CD4-positive, CD25-positive, alpha-beta regulatory T cell (primary cell): Measurements from ENCODE around the gene PITPNM2. TPM values are rescaled to one million over a fixed set of nuclear protein-coding genes. Genes with fewer than 3 reads are reported as not detected.

Source experiments
- ATAC-seq, 2 donors: fragments of 150-1000 bp; cut with Tn5 transposase; one replicate each; pipeline ENCODE4 v1.10.0; 2021; ENCODE audit warnings: low read depth in 2 of 2, moderate number of reproducible peaks in 2 of 2, moderate library complexity in 1 of 2
- DNase-seq, 3 donors: peaks; one replicate each; pipeline versions ENCODE4 v3.0.0 to v3.0.0-alpha.2; 2012 to 2022; ENCODE audit warnings: mixed read lengths in 1 of 3
- H3K27ac ChIP-seq: one replicate; pipeline ENCODE4 v1.7.0; 2013; ENCODE audit warnings: mild to moderate bottlenecking, low read length; ENCODE audit not compliant: insufficient read depth, poor library complexity, severe bottlenecking
- H3K27me3 ChIP-seq: one replicate; pipeline ENCODE4 v1.7.0; 2013; ENCODE audit warnings: low read length; ENCODE audit not compliant: control insufficient read depth, insufficient read depth
- H3K36me3 ChIP-seq: one replicate; pipeline ENCODE4 v1.7.0; 2013; ENCODE audit warnings: mild to moderate bottlenecking, low read length, moderate library complexity; ENCODE audit not compliant: control insufficient read depth, insufficient read depth
- H3K4me1 ChIP-seq: 2 replicates; pipeline ENCODE4 v1.7.0; 2013; ENCODE audit warnings: mild to moderate bottlenecking, low read length; ENCODE audit not compliant: insufficient read depth, control insufficient read depth, poor library complexity, severe bottlenecking
- H3K4me3 ChIP-seq: one replicate; pipeline ENCODE4 v1.7.0; 2013; ENCODE audit warnings: low read depth, mild to moderate bottlenecking, low read length, moderate library complexity
- H3K9me3 ChIP-seq, 2 experiments: 1 replicate in 1 of 2; 2 replicates in 1 of 2; pipeline ENCODE4 v1.7.0; 2013; ENCODE audit warnings: low read length in 2 of 2, mild to moderate bottlenecking in 1 of 2, moderate library complexity in 1 of 2; ENCODE audit not compliant: control insufficient read depth in 2 of 2
- H3K27ac Mint-ChIP-seq, 3 donors: one replicate each; pipeline ENCODE4 v1.8.0; 2020 to 2022; ENCODE audit warnings: mild to moderate bottlenecking in 3 of 3, mixed read lengths in 3 of 3, moderate library complexity in 2 of 3
- H3K27me3 Mint-ChIP-seq: one replicate; pipeline ENCODE4 v1.8.0; 2022; ENCODE audit warnings: mild to moderate bottlenecking, mixed read lengths
- H3K36me3 Mint-ChIP-seq: one replicate; pipeline ENCODE4 v1.8.0; 2020; ENCODE audit warnings: mixed read lengths
- H3K4me1 Mint-ChIP-seq, 4 donors: one replicate each; pipeline ENCODE4 v1.8.0; 2020 to 2022; ENCODE audit warnings: mixed read lengths in 4 of 4, mild to moderate bottlenecking in 1 of 4
- H3K4me3 Mint-ChIP-seq, 4 donors: one replicate each; pipeline ENCODE4 v1.8.0; 2020 to 2022; ENCODE audit warnings: mild to moderate bottlenecking in 4 of 4, mixed read lengths in 4 of 4, moderate library complexity in 3 of 4
- H3K9me3 Mint-ChIP-seq, 7 donors: one replicate each; pipeline ENCODE4 v1.8.0; 2020 to 2022; ENCODE audit warnings: mixed read lengths in 7 of 7, mild to moderate bottlenecking in 3 of 7, moderate library complexity in 2 of 7
- polyA plus RNA-seq, 4 donors: library from polyadenylated mRNA; unstranded; fragments of 300-500 nt; fragmentation: Illumina TruSeq; gene quantifications; one replicate each; pipeline ENCODE4 v1.2.3, GENCODE V29; 2021
- total RNA-seq: library from RNA; stranded (reverse); gene quantifications from one replicate; pipeline ENCODE4 v1.2.3, GENCODE V29; 2022

PITPNM2 gene
- 57.2 TPM for total RNA-seq
- polyA plus RNA-seq, result 1 to 10 TPM; 2.2 to 4.5 (median 3.9) TPM

DNA sequence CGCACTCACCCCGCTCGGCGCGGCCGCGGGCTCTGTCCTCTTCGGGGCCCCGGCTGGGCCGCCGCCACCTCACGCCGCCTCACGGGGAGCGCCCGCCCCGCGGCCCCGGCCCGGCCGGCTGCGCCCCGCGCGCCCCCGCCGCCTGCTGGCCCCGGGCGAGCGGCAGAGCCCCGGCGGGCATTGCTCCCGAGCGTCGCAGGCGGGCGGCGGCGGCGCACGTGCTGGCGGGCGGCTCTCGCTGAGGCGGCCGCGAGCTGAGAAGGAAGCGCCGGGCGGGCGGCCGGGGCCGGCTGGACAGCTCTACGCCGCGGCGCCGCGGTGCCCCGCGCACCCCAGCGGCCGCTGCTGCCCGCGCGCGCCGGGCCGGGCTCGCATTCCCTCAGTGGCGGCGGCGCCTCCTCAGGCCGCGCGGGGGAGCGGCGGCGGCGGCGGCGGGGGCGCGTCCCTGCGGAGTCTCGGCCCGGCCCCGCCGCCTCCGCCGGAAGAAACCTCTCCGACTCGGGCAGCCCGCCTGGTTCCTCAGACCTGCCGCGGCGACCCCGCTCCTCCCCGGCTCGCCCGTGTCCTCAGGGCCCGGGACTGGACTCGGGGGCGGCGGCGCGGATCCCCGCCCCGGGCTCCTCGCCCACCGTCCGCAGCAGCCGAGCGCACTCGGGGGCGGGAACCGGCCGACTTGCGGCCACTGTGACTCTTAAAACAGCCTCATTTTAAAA is at the start of gene PITPNM2:
PITPNM2 (minus strand) TSS at position 347 of the 713 bp plus-strand sequence. CDS start 116,500 bp downstream, outside the sequence.
- Histone ChIP-seq H3K4me1 (peaks cover 41% of the 10 kb centered on the region), H3K36me3 (peaks cover 5% of the 10 kb centered on the region), H3K4me3 (peak within 1 kb of the TSS; percentile 61), H3K9me3 (no peaks in the 10 kb centered on the region), H3K27me3 (no peaks in the 10 kb centered on the region), H3K27ac (peak within 1 kb of the TSS; percentile 67)
- Mint-ChIP-seq H3K36me3 (peaks cover 1% of the 10 kb centered on the region), H3K27me3 (no peaks in the 10 kb centered on the region), H3K9me3 (peaks cover 0 to 1% (median 0%) of the 10 kb centered on the region in 7 donors), H3K4me1 (peaks cover 24 to 58% (median 42%) of the 10 kb centered on the region in 4 donors), H3K27ac (peak within 1 kb of the TSS; percentile 85 to 93 (median 93)), H3K4me3 (peak within 1 kb of the TSS; percentile 84 to 96 (median 92))
- DNase-seq (peak; percentile 50 to 77 (median 65)), ATAC-seq (peak; percentile 85 to 87)

DNA sequence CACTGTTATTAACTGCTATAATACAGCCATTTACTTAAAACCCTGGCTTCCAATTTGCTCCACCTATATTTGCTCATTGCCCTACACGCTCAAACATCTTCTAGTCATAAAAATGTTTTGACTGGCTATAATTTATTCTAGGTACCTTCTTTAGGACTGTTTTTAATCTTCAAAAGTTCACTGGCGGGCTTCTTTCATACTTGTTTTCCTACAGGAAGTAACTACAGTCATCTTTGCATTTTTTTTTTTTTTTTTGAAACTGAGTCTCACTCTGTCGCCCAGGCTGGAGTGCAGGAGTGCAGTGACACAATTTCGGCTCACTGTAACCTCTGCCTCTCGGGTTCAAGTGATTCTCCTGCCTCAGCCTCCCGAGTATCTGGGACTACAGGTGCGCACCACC is 49.5 kb upstream of the PITPNM2 start:
- peaks cover 34% of the 10 kb centered on the region for H3K36me3 ChIP-seq
- H3K27me3 ChIP-seq, result no peaks in the 10 kb centered on the region
- H3K27ac ChIP-seq, result peak overlapping the region; percentile 26
- peak in 2 of 3 donors; percentile 20 to 42 for DNase-seq
- peaks cover 10 to 22% (median 16%) of the 10 kb centered on the region in 4 donors for H3K4me1 Mint-ChIP-seq
- H3K27ac Mint-ChIP-seq, result peak overlapping the region; percentile 85 to 94 (median 85)
- no peaks in the 10 kb centered on the region for H3K27me3 Mint-ChIP-seq
- H3K9me3 ChIP-seq, result no peaks in the 10 kb centered on the region
- peaks cover 21% of the 10 kb centered on the region for H3K36me3 Mint-ChIP-seq
- peak overlapping the region in 2 of 4 donors; percentile 33 to 35 for H3K4me3 Mint-ChIP-seq
- no peaks in the 10 kb centered on the region for H3K9me3 Mint-ChIP-seq
- H3K4me1 ChIP-seq, result peaks cover 4% of the 10 kb centered on the region
- ATAC-seq, result peak; percentile 18 to 40
- peak overlapping the region; percentile 27 for H3K4me3 ChIP-seq

DNA sequence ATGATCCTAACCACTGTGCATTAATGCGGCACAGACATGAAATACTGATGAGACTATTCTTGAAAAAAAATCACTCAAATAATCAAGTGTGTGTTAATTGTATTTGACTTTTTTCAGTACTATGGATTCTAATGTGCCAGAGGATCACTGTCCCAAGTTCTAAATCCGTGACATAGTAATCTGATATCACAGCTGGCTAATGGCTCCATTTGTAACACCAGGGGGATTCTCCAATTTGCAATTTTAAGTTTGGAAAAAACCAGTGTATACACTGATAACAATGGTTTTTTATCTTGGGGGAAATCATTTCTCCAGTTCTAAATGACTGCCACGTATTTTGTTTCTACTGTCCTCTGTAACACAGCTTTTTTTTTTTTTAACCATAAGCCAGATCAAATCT is 49.0 kb upstream of the PITPNM2 start:
- peaks cover 4% of the 10 kb centered on the region for H3K4me1 ChIP-seq
- peak overlapping the region; percentile 85 to 94 (median 85) for H3K27ac Mint-ChIP-seq
- peaks cover 20% of the 10 kb centered on the region for H3K36me3 Mint-ChIP-seq
- peaks cover 10 to 22% (median 16%) of the 10 kb centered on the region in 4 donors for H3K4me1 Mint-ChIP-seq
- H3K36me3 ChIP-seq, result peaks cover 35% of the 10 kb centered on the region
- DNase-seq (no peak), ATAC-seq (no peak)
- no peaks in the 10 kb centered on the region for H3K9me3 Mint-ChIP-seq
- peak overlapping the region; percentile 26 for H3K27ac ChIP-seq
- H3K27me3 Mint-ChIP-seq, result no peaks in the 10 kb centered on the region
- no peaks in the 10 kb centered on the region for H3K27me3 ChIP-seq
- peak overlapping the region in 1 of 4 donors; percentile 33 for H3K4me3 Mint-ChIP-seq
- H3K9me3 ChIP-seq, result no peaks in the 10 kb centered on the region
- H3K4me3 ChIP-seq, result peak overlapping the region; percentile 27

- no peaks in the 10 kb centered on the region for H3K9me3 ChIP-seq
- no peaks in the 10 kb centered on the region for H3K27me3 Mint-ChIP-seq
- ATAC-seq (no peak), DNase-seq (no peak)
- H3K27ac ChIP-seq, result no peak overlapping the region
- no peaks in the 10 kb centered on the region for H3K9me3 Mint-ChIP-seq
- peaks cover 0 to 6% (median 1%) of the 10 kb centered on the region in 4 donors for H3K4me1 Mint-ChIP-seq
- H3K36me3 Mint-ChIP-seq, result peaks cover 30% of the 10 kb centered on the region
- peaks cover 50% of the 10 kb centered on the region for H3K36me3 ChIP-seq
- no peaks in the 10 kb centered on the region for H3K4me1 ChIP-seq
- H3K27me3 ChIP-seq, result no peaks in the 10 kb centered on the region
- no peak overlapping the region for H3K4me3 ChIP-seq
- H3K27ac Mint-ChIP-seq, result peak overlapping the region in 1 of 3 donors; percentile 4
- no peak overlapping the region for H3K4me3 Mint-ChIP-seq
Observed at GRCh38 chr12:123187637-123188036, 36.7 kb upstream of the PITPNM2 start.

DNA sequence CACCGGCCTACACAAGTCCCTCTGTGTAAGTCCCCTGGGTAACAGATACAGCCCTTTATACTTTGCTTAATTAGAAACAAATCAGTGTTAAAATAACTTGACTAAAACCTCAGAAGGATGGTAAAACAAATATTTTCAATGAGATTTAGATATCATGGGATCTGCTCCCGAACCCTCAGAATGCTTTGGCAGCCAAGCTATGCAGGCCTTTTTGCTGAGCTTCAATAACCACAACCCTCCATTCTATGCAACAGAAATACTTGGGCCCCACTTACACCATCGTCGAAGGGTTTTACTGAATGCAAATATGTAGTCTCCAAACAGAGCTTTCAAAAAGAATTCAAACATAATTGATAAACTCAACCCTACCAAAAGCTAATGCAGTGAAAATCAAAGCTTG is 29.3 kb upstream of the PITPNM2 start:
- no peak overlapping the region for H3K4me3 ChIP-seq
- Mint-ChIP-seq H3K4me3 (no peak overlapping the region), H3K27ac (no peak overlapping the region), H3K4me1 (peaks cover 0 to 5% (median 0%) of the 10 kb centered on the region in 4 donors), H3K9me3 (no peaks in the 10 kb centered on the region), H3K36me3 (peaks cover 24% of the 10 kb centered on the region), H3K27me3 (no peaks in the 10 kb centered on the region)
- no peaks in the 10 kb centered on the region for H3K4me1 ChIP-seq
- DNase-seq (no peak), ATAC-seq (no peak)
- H3K27me3 ChIP-seq, result no peaks in the 10 kb centered on the region
- H3K27ac ChIP-seq, result no peak overlapping the region
- H3K36me3 ChIP-seq, result peaks cover 43% of the 10 kb centered on the region
- H3K9me3 ChIP-seq, result no peaks in the 10 kb centered on the region

DNA sequence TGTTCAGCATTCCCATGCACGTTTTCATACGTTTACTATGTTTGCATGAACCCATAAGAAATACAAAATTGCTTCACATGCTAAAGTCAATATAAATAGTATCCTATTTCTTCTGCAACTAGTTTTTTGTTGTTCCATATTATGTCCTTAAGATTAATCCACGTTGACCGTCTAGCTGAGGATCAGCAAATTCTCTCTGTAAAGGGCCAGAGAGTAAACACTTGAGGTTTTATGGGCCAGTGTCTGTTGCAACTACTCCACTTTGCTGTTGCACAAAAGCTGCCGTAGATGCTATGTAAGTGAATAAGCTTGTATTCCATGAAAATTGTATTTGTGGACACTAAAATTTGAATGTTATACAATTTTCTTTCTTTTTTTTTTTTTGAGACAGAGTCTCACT is 21.1 kb upstream of the PITPNM2 start:
- ATAC-seq (no peak), DNase-seq (no peak)
- Histone ChIP-seq H3K36me3 (peaks cover 30% of the 10 kb centered on the region), H3K27me3 (no peaks in the 10 kb centered on the region), H3K4me1 (no peaks in the 10 kb centered on the region), H3K9me3 (no peaks in the 10 kb centered on the region), H3K4me3 (no peak overlapping the region), H3K27ac (no peak overlapping the region)
- H3K9me3 Mint-ChIP-seq, result no peaks in the 10 kb centered on the region
- H3K4me3 Mint-ChIP-seq, result no peak overlapping the region
- H3K27me3 Mint-ChIP-seq, result no peaks in the 10 kb centered on the region
- peaks cover 0 to 9% (median 3%) of the 10 kb centered on the region in 4 donors for H3K4me1 Mint-ChIP-seq
- peaks cover 27% of the 10 kb centered on the region for H3K36me3 Mint-ChIP-seq
- H3K27ac Mint-ChIP-seq, result no peak overlapping the region

DNA sequence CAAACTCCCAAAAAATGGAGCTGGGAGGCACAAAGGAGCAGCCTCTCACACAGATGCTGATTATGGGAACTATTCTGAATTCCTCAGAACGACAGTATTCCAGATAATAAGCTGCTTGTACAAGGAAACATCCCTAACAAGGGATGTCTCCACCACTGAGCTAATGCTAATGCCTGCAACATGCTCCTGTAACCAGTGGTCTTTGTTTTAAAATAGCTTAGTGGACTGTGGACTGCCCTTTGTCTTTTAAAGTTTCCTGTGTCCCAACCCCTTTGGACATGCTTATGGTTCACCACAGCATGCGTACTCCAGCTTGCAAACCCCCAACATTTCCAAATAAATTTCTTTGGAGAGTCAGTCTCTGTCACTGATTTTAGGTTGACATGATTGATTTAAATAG is 16.4 kb upstream of the PITPNM2 start:
- DNase-seq (no peak), ATAC-seq (no peak)
- H3K4me3 ChIP-seq, result no peak overlapping the region
- no peak overlapping the region for H3K4me3 Mint-ChIP-seq
- no peaks in the 10 kb centered on the region for H3K9me3 Mint-ChIP-seq
- H3K36me3 Mint-ChIP-seq, result peaks cover 23% of the 10 kb centered on the region
- no peaks in the 10 kb centered on the region for H3K9me3 ChIP-seq
- H3K27ac ChIP-seq, result no peak overlapping the region
- peaks cover 37% of the 10 kb centered on the region for H3K36me3 ChIP-seq
- peaks cover 0 to 9% (median 2%) of the 10 kb centered on the region in 4 donors for H3K4me1 Mint-ChIP-seq
- H3K27ac Mint-ChIP-seq, result peak overlapping the region in 1 of 3 donors; percentile 73
- no peaks in the 10 kb centered on the region for H3K4me1 ChIP-seq
- no peaks in the 10 kb centered on the region for H3K27me3 Mint-ChIP-seq
- H3K27me3 ChIP-seq, result no peaks in the 10 kb centered on the region

DNA sequence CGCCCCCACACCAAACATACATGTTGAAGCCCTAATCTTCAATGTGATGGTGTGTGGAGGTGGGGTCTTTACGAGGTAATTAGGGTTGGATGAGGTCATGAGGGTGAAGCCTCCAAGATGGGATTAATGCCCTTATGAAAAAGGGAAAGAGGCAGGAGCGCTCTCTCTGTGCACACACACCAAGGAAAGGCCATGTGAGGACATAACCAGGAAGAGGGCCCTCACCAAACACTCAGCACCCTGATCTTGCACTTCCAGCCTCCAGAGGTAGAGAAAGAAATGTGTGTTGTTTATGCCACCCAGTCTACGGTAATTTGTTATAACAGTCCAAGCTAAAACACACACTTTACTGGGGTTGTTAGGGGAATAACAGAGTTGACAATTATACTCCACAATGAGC is 14.6 kb upstream of the PITPNM2 start:
- Mint-ChIP-seq H3K27ac (no peak overlapping the region), H3K4me3 (no peak overlapping the region), H3K4me1 (peaks cover 0 to 4% (median under 1%) of the 10 kb centered on the region in 4 donors), H3K9me3 (no peaks in the 10 kb centered on the region), H3K36me3 (peaks cover 24% of the 10 kb centered on the region), H3K27me3 (no peaks in the 10 kb centered on the region)
- Histone ChIP-seq H3K36me3 (peaks cover 51% of the 10 kb centered on the region), H3K4me3 (no peak overlapping the region), H3K27ac (no peak overlapping the region), H3K9me3 (no peaks in the 10 kb centered on the region), H3K27me3 (no peaks in the 10 kb centered on the region), H3K4me1 (no peaks in the 10 kb centered on the region)
- no peak for DNase-seq
- no peak for ATAC-seq
